ENCODE measurements around the gene PEG3. TPM values are rescaled to one million over a fixed set of nuclear protein-coding genes. Genes with fewer than 3 reads are reported as not detected.

PEG3 gene
- total and polyA plus RNA-seq, 12 donors, result 1.8 to 10.3 (median 7.5) TPM

- Histone ChIP-seq H3K27me3 (no peaks in the 10 kb centered on the region), H3K4me3 (no peak overlapping the region), H3K36me3 (peaks cover 0 to 43% (median 0%) of the 10 kb centered on the region in 9 donors), H3K4me1 (no peaks in the 10 kb centered on the region), H3K9me3 (peaks cover 0 to 16% (median 0%) of the 10 kb centered on the region in 11 donors), H3K27ac (no peak overlapping the region)
- TF ChIP-seq CTCF (IDR thresholded peaks at IDR 0.05), result no peak
- DNase-seq (no peak), ATAC-seq (no peak)
- intact Hi-C loops (cut with DNase I), result no loop called here
- 92 to 93% methylated on average over 6 of the region's 6 CpGs for WGBS, 2 donors
Observed at GRCh38 chr19:56823956-56824355, 16.6 kb downstream of the PEG3 start.

- H3K27me3 ChIP-seq, result no peaks in the 10 kb centered on the region
- 77 to 81% methylated on average over 12 of the region's 12 CpGs for WGBS, 2 donors
- intact Hi-C loops (cut with DNase I), result no loop called here
- peaks cover 0 to 16% (median 0%) of the 10 kb centered on the region in 11 donors for H3K9me3 ChIP-seq
- no peak for ATAC-seq
- no peaks in the 10 kb centered on the region for H3K4me1 ChIP-seq
- no peak for TF ChIP-seq CTCF (IDR thresholded peaks at IDR 0.05)
- H3K4me3 ChIP-seq, result no peak overlapping the region
- H3K27ac ChIP-seq, result no peak overlapping the region
- peaks cover 0 to 49% (median 0%) of the 10 kb centered on the region in 9 donors for H3K36me3 ChIP-seq
- no peak for DNase-seq
Observed at GRCh38 chr19:56823417-56823816, 17.1 kb downstream of the PEG3 start.

GRCh38 chr19:56822755-56823154, 17.8 kb downstream of the PEG3 start:
- no peak for ATAC-seq

GRCh38 chr19:56821675-56822074, 18.9 kb downstream of the PEG3 start:
- Histone ChIP-seq H3K27ac (no peak overlapping the region), H3K4me3 (no peak overlapping the region), H3K36me3 (peaks cover 0 to 66% (median 0%) of the 10 kb centered on the region in 9 donors), H3K4me1 (no peaks in the 10 kb centered on the region), H3K9me3 (peaks cover 0 to 24% (median 0%) of the 10 kb centered on the region in 11 donors), H3K27me3 (no peaks in the 10 kb centered on the region)
- WGBS, 2 donors, result 80 to 84% methylated on average over 6 of the region's 6 CpGs
- no peak for ATAC-seq
- no peak for DNase-seq
- TF ChIP-seq CTCF (IDR thresholded peaks at IDR 0.05), result no peak
- intact Hi-C loops (cut with DNase I), result no loop called here

More at GRCh38 chr19:56822755-56823154, 17.8 kb downstream of the PEG3 start:
- 83 to 93% methylated on average over 5 of the region's 5 CpGs for WGBS, 2 donors
- Histone ChIP-seq H3K27ac (no peak overlapping the region), H3K9me3 (peaks cover 0 to 16% (median 0%) of the 10 kb centered on the region in 11 donors), H3K27me3 (no peaks in the 10 kb centered on the region), H3K36me3 (peaks cover 0 to 55% (median 0%) of the 10 kb centered on the region in 9 donors), H3K4me1 (no peaks in the 10 kb centered on the region), H3K4me3 (no peak overlapping the region)
- DNase-seq, result no peak
- no peak for TF ChIP-seq CTCF (IDR thresholded peaks at IDR 0.05)
- intact Hi-C loops (cut with DNase I), result no loop called here

All from heart right ventricle (tissue), 16 donors.